ENCODE data around the gene MCC.

Gene MCC

GRCh38 chr5:113364466-113364865 lies 123.8 kb downstream of the MCC start:
- DNase-seq (ENCODE audit: low read depth): no peak
- no peak overlapping the region for H3K4me3 ChIP-seq (ENCODE audit: low read depth, low read length)
- TF ChIP-seq CTCF (IDR thresholded peaks at IDR 0.05; ENCODE audit: control insufficient read depth, extremely low read depth, insufficient read depth): no peak

DNA sequence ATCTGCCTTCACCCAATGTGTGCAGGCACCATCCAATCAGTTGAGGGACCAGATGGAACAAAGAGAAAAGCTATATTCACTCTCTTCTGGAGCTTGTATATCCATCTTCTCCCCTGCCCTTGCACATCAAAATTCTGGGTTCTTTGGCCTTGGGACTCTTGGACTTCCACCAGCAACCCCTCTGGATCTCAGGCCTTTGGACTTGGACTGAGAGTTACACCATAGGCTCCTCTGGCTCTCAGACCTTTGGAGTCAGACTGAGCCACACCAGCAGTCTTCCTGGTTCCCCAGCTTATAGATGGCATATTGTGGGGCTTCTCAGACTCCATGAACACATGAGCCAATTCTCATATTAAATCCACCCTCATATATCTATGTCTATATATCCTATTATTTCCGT lies 126.6 kb downstream of the MCC start:
- no peak for DNase-seq (ENCODE audit: low read depth)
- no peak for TF ChIP-seq CTCF (IDR thresholded peaks at IDR 0.05; ENCODE audit: control insufficient read depth, extremely low read depth, insufficient read depth)

DNA sequence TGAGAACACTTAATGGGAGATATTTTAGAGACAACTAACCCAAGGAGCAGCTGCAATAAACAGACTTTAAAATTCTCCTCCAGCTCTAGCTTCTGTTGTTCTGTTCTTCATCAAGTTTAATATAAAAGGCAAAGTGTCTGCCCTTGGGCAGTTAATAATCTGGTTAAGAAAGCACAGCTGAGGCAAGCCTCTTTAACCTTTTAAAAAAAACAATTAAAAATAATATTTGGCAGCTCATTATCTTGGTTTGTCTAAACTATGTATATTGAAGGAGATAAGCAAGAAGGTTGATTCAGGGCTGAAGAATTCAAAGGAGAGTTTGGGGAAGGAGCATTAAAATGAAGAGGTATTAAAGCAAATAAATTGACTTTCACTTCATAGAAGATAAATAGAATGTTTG lies 128.8 kb downstream of the MCC start:
- no peak overlapping the region for H3K4me3 ChIP-seq (ENCODE audit: low read depth, low read length)
- TF ChIP-seq CTCF (IDR thresholded peaks at IDR 0.05; ENCODE audit: control insufficient read depth, extremely low read depth, insufficient read depth): no peak
- no peak for DNase-seq (ENCODE audit: low read depth)

More for the DNA sequence above, 126.6 kb downstream of the MCC start:
- H3K4me3 ChIP-seq (ENCODE audit: low read depth, low read length): no peak overlapping the region

DNA sequence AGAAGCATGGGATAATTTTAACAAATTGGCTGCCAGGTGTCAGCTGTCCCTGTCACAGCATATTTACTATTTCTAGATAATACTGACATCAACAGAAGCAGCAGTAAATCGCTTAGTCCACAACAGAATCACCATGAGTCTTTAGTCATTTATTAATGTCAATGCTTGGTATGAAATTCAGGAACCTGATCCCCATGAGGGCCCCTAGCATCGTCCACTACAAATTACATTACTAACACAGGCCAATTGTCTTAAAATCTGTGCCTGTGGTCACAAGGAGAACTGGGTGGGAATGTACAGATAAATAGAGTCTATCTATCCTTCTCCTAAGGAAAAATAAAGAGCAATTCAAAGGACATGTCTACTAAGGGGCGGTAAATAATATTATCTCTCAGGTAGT lies 129.6 kb downstream of the MCC start:
- TF ChIP-seq CTCF (IDR thresholded peaks at IDR 0.05; ENCODE audit: control insufficient read depth, extremely low read depth, insufficient read depth): no peak
- H3K4me3 ChIP-seq (ENCODE audit: low read depth, low read length): no peak overlapping the region
- DNase-seq (ENCODE audit: low read depth): no peak

- DNase-seq (ENCODE audit: low read depth): no peak
- no peak overlapping the region for H3K4me3 ChIP-seq (ENCODE audit: low read depth, low read length)
- TF ChIP-seq CTCF (IDR thresholded peaks at IDR 0.05; ENCODE audit: control insufficient read depth, extremely low read depth, insufficient read depth): no peak
These were observed 130.4 kb downstream of the MCC start for GRCh38 chr5:113357696-113358476.

GRCh38 chr5:113356487-113356886 lies 131.8 kb downstream of the MCC start:
- no peak for DNase-seq (ENCODE audit: low read depth)
- no peak for TF ChIP-seq CTCF (IDR thresholded peaks at IDR 0.05; ENCODE audit: control insufficient read depth, extremely low read depth, insufficient read depth)
- H3K4me3 ChIP-seq (ENCODE audit: low read depth, low read length): no peak overlapping the region

- H3K4me3 ChIP-seq (ENCODE audit: low read depth, low read length): no peak overlapping the region
- DNase-seq (ENCODE audit: low read depth): no peak
- TF ChIP-seq CTCF (IDR thresholded peaks at IDR 0.05; ENCODE audit: control insufficient read depth, extremely low read depth, insufficient read depth): no peak
These were observed 134.2 kb downstream of the MCC start for GRCh38 chr5:113354055-113354454.
